HG03039 (cell line): ENCODE measurements around the gene GPM6B.
A peak's percentile ranks its signal among the peaks of the same experiment; 100 is the strongest.

Experiments used
- ATAC-seq: cut with Tn5 transposase; IDR thresholded peaks from one replicate; pipeline ENCODE4 v1.9.1; 2021; ENCODE audit warnings: mild to moderate bottlenecking, moderate library complexity; ENCODE audit not compliant: unreplicated experiment

Gene GPM6B

DNA sequence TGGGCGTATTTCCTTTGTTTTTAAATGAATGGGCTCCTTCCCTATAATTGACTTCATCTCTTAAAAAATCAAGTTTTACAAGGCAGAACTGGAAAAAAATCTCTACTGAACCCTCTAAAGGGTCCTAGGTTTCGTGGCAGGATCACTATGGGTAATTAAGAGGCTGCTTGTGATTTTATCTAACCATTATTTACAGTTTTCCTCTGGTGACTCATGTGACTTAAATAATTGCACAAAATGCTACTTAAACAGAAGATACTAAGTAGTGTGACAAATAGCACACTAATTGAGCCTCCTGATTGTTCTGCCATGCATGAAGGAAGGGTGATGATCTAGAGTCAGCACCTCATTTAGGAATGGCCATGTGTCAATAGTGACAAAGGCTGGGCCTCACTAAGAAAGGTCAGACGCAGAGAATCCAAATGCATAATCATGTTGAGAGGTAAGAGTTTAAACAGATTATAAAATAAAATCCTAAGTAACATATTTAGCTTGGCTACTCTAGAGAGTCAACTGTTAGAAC, 46.8 kb downstream of the GPM6B start:
- ATAC-seq: no peak

DNA sequence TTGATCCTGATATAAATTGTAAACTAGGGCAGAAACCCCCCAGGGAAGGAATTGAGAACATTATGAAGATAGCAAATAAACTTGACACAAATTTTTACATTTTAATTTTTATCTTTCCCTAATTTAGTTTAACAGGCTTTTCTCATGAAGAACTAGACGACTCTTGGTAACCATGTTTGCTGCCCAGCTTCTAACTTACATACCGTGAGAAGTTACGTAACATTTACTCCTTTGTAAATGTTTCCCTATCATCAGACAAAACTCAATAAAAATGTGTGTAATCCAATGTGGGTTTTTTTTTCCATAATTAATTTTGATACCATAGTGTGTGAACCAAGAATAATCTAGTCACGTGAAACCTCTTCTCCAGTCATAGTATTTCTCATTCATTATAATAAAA, 48.0 kb downstream of the GPM6B start:
- ATAC-seq: no peak

DNA sequence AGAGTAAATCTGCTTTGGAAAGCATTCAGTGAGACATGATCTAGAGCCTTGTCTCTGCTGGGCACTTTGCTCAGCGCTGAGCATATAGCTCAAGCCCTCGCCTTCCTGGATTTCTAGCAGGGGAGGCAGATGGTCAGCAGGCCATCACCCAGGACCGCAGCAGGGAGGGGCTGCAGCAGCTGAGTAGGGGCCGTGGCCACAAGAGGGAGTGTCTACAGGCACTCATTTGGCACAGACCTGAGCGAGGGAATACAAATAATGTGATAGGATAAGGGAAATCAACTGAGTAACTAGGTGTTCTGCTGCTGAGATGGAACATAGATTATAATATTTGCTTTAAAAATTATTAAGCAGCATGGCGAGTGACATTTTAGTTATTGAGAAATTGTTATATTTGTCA, 52.1 kb downstream of the GPM6B start:
- no peak for ATAC-seq

GRCh38 chrX:13764281-13764680, 52.6 kb downstream of the GPM6B start:
- no peak for ATAC-seq

- no peak for ATAC-seq
Measured at GRCh38 chrX:13763489-13763888, 53.4 kb downstream of the GPM6B start.

DNA sequence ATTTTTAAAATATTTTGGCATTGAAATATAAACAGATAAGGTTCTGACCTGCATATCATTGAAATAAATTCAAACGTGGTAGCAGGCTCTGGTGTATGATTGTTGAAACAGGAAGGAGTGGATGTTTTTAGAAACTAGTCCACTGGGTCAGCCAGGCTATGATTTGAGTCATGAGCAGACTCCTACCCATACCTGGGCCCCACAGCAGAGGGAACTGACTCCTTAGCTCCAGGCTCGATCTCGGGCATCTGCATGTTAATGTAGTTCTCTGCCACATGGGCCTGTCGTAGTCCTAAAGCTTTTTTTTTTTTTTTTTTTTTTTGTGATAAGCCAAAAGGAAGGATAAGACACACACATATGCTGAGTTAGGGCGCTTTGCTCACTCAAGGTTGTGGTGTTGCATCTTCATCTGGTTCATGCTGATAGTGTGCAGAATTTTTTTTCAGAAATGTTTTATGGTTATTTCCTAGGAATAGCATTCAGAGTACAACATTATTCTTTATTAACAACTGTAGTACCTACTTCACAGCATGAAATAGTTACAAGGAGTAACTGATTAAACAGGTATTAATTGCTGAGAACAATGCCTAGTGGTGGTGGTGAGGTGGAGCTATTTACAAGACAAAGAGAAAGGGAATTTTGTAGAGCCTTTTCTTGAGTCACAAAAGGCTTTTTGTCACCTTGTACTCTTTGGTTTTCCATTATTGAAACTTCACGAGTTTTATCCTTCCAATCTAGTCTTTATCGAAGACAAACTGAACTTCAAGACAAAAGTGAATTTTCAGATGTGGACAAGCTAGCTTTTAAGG, 55.1 kb downstream of the GPM6B start:
- ATAC-seq: no peak

GRCh38 chrX:13760426-13760825, 56.5 kb downstream of the GPM6B start:
- no peak for ATAC-seq

- ATAC-seq: no peak
Measured at GRCh38 chrX:13759152-13759718, 57.7 kb downstream of the GPM6B start.

DNA sequence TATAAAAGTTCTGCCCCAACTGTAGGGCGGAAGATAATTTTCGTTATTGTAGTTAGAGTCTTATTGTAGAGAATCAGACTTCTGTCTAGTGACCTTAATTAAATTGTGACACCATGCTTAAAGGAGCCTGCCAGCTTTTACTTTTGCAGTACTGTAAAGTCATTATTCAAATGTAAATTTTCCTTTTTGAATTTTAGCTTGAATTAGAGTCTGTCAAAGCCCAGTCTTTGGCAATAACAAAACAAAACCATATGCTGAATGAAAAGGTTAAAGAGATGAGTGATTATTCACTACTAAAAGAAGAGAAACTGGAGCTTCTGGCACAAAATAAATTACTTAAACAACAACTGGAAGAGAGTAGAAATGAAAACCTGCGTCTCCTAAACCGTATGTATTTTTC, 60.5 kb downstream of the GPM6B start:
- ATAC-seq: no peak

DNA sequence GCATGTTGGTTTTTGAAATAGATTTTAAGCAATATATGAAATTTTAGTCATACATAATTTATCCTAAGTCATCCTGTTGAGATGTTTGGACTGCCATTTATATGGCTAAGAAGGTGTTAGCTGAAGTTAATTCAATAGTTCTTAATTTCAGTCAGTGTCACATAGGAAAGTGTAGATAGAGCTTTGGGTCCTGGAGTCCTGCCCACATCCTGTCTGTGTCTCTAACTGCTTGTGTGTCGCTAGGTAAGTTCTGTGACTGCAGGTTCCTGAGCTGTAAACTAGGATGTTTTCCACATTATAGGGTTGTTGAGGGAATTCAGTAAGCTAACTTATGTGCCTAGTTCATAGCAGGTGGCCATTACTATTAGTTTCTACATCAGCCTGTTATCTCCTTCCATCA, 61.6 kb downstream of the GPM6B start:
- no peak for ATAC-seq

- no peak for ATAC-seq
Measured at GRCh38 chrX:13754765-13755164, 62.1 kb downstream of the GPM6B start.

GRCh38 chrX:13752646-13753045, 64.2 kb downstream of the GPM6B start:
- ATAC-seq: peak; percentile 59

- no peak for ATAC-seq
Measured at GRCh38 chrX:13752141-13752540, 64.8 kb downstream of the GPM6B start.

GRCh38 chrX:13750812-13751211, 66.1 kb downstream of the GPM6B start:
- no peak for ATAC-seq

GRCh38 chrX:13750204-13750603, 66.7 kb downstream of the GPM6B start:
- no peak for ATAC-seq

DNA sequence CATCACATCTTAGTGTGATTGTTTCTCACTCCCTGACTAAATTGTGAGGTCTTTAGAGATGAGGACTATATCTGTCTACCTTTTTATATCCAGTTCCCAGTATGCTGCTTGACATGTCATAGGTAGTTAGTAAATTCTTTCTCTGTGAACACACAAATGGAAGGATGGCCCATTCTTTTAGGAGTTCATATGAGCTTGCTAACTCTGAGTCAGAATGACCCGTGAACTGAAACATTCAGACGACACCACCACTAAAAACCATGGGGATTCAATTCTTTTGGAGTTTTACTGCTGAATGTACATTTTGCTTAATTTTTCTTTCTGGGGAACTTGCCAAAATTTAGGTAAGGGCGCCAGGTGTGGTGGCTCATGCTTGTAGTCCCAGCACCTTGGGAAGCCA, 68.4 kb downstream of the GPM6B start:
- ATAC-seq: no peak

DNA sequence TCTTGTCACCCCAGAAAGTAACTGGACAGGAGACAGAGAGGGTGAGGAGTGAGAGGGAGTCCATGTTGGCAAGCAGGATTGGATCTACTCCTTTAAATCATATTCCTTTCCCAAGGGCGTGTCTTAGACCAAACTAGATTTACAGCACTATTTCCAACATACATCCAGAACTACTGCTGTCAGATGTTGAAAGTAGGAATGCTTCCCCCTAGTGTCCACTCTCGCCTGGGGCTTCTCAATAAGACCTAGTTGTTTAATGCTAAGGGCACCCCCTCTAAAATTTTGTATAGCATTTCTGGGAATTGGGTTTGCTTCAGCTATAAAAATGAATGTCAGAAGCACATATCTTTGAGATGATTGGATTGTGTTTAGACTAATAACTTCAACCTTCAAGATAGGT, 69.1 kb downstream of the GPM6B start:
- no peak for ATAC-seq

DNA sequence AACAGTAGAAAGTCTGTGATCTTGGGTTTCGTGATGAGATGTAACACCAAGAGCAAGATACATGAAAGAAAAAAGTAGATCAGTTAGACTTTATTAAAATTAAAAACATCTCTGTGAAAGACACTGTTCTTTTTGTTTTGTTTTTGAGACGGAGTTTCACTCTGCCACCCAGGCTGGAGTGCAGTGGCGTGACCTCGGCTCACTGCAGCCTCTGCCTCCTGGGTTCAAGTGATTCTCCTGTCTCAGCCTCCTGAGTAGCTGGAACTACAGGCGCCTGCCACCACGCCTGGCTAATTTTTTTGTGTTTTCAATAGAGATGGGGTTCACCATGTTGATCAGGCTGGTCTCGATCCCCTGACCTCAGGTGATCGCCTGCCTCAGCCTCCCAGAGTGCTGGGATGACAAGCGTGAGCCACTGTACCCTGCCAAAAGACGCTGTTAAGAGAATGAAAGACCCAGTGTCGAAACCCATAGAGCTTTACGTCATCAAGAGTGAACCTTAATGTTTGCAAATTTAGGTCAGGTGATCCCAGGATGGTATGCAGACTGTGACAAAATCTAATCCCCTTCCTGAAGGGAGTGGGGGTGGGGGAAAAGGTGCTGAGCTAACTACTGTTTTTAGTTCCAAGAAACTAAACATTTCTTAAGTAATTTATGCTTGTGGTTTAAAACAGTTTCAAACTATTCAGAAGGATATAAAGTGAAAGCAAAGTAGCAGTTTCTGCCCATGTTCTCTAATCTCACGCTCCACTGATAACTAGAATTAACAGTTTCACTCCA, 74.3 kb downstream of the GPM6B start:
- peak; percentile 90 for ATAC-seq

DNA sequence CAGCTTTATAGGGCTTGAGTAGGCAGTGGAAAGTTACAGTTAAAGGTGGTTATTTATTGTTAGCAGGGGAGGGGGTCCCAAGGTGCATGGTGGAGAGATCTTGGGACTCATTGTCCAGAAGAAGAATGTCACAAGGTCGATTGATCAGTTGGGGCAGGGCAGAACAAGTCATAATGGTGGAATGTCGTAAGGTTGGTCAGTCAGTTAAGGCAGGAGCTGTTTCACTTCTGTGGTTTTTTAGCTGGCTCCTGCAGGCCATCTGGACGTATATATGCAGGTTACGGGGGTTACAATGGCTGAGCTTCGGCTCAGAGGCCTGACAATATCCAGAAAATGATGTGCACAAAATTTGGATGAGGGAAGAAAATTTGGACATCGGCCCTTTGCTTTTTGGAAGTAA, 75.2 kb downstream of the GPM6B start:
- ATAC-seq: no peak

DNA sequence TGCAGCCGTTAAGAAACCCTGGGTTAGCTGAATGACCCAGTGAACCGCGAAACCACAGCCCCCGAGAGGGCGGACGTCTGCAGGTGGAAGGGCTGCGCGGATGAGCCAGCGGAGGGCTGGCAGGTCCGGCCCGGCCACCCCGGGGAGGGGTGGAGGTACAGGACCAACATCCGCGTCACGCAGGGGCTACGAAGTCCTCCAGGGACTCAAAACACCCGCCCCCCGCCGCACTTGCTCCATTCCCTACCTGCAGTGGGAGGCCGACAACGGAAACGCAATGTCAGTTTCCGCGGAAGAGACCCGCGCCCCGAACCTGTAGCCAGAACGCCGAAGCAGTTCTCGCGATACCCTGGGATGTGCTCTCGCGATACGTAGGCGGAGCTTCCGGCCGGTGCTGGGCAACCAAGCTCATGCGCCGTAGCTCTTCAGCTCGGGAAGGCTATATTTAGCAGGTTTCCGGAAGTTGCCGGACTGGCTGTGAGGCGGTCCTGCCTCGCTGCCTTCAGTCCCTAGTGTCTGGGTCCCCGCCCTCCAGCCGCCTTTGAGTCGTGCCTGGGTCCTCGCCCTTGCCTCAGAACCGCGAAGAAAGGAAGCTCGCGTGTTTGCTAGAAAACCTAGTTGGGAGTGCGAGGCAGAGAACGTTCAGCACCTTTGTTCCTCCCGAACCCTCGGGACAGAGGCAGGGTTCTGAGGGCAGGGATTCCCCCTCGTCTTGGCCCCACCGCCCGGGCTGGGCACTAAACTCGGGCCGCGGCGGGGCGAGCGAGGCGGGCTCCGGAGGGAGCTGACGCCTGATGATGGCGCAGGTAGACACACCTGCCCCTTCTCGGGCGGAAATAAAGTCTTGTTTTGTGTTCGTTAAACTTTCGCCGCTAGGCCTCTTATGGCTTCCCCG, 82.4 kb downstream of the GPM6B start, which contains the start of the genes OFD1 and TRAPPC2:
Gene OFD1 (plus strand): TSS at position 471 of the 895 bp plus-strand sequence. CDS start 324 bp downstream, at position 795.
Gene TRAPPC2 (minus strand): TSS at position 343 of the 895 bp plus-strand sequence. CDS start 14,657 bp downstream, outside the sequence.
- ATAC-seq: peak; percentile 92
